Measurements from ENCODE around the gene FOSB. TPM values are rescaled to one million over a fixed set of nuclear protein-coding genes. Genes with fewer than 3 reads are reported as not detected.
"Not testable (repeated sequence)": the region's sequence is repeated elsewhere in the genome, so short reads cannot be mapped to it uniquely, and the experiment has no call there.

The FOSB gene
- total RNA-seq, 4 donors from 2014 or later: 0.60 to 4.9 (median 1.8) TPM

DNA sequence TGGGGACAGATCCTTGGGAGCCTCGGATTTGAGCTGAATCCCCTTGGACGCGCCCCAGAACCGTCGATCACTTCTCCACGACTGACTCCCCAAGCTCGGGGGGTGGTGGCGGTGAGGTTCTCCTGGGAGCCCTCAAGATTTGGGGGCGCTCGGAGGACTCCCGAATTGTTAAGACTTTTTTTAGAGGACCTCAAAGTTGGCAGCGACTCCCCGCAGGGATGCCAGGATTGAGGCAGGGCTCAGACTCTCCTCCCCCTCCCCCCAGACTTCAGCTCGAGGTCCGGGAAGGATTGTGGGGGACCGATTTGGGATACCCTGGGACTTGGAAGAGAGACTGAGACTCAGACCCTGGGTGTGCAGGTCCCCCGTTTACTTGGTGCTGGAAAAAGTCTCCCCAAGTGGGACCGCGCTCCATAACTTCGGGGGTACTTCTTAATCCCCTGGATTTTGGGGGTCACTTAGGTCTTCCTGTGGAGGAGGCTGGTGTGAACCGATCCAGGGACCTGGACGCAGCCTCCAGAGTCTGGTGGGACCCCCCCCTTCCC lies 40.1 kb downstream of the FOSB start:
- Histone ChIP-seq H3K27me3 (no peaks in the 10 kb centered on the region), H3K27ac (peak overlapping the region; percentile 63 to 92 (median 91)), H3K4me3 (peak overlapping the region; percentile 68 to 82 (median 81)), H3K9me3 (no peaks in the 10 kb centered on the region), H3K36me3 (no peaks in the 10 kb centered on the region), H3K4me1 (peaks cover 0 to 44% (median 14%) of the 10 kb centered on the region in 4 donors)
- TF ChIP-seq EP300 (IDR thresholded peaks at IDR 0.05): no peak
- TF ChIP-seq, protein P1, sequence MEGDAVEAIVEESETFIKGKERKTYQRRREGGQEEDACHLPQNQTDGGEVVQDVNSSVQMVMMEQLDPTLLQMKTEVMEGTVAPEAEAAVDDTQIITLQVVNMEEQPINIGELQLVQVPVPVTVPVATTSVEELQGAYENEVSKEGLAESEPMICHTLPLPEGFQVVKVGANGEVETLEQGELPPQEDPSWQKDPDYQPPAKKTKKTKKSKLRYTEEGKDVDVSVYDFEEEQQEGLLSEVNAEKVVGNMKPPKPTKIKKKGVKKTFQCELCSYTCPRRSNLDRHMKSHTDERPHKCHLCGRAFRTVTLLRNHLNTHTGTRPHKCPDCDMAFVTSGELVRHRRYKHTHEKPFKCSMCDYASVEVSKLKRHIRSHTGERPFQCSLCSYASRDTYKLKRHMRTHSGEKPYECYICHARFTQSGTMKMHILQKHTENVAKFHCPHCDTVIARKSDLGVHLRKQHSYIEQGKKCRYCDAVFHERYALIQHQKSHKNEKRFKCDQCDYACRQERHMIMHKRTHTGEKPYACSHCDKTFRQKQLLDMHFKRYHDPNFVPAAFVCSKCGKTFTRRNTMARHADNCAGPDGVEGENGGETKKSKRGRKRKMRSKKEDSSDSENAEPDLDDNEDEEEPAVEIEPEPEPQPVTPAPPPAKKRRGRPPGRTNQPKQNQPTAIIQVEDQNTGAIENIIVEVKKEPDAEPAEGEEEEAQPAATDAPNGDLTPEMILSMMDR (IDR thresholded peaks at IDR 0.05): no peak
- DNase-seq (ENCODE audit: low spot score in 2 of 2): no peak
- WGBS, 2 donors: 0% methylated on average over 14 to 21 of the region's 22 CpGs

DNA sequence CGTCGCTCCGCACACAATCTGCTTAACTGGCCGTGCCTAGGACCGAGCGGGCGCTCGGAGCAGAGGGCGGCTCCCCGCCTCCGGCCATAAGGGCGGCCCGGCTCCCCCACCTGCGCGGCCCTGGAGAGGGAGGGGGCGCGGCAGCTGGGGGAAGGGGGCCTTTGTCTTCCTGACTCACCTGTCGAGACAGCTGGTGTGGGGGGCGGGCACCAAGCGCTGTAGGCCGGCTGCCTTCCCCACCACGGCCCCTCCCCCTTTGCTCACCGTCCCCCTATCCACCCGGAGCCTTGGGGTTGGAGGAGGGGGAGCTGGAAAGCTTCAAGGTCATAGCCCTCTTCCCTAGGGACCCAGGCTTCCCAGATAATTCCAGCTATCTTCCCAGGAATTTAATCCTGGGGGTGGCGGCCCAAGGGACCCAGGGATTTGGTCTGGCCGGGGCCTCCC lies 40.6 kb downstream of the FOSB start:
- H3K9me3 ChIP-seq: no peaks in the 10 kb centered on the region
- no peak for DNase-seq (ENCODE audit: low spot score in 2 of 2)
- WGBS, 2 donors: 0 to 4% methylated on average over 15 to 17 of the region's 26 CpGs
- H3K27me3 ChIP-seq: no peaks in the 10 kb centered on the region
- H3K4me3 ChIP-seq: peak overlapping the region; percentile 68 to 82 (median 81)
- peak overlapping the region; percentile 63 to 92 (median 91) for H3K27ac ChIP-seq
- H3K4me1 ChIP-seq: peaks cover 0 to 49% (median 17%) of the 10 kb centered on the region in 4 donors
- TF ChIP-seq EP300 (IDR thresholded peaks at IDR 0.05) (no peak), POLR2A (IDR thresholded peaks at IDR 0.05) (no peak)
- TF ChIP-seq, protein P1 (IDR thresholded peaks at IDR 0.05): no peak
- no peaks in the 10 kb centered on the region for H3K36me3 ChIP-seq

DNA sequence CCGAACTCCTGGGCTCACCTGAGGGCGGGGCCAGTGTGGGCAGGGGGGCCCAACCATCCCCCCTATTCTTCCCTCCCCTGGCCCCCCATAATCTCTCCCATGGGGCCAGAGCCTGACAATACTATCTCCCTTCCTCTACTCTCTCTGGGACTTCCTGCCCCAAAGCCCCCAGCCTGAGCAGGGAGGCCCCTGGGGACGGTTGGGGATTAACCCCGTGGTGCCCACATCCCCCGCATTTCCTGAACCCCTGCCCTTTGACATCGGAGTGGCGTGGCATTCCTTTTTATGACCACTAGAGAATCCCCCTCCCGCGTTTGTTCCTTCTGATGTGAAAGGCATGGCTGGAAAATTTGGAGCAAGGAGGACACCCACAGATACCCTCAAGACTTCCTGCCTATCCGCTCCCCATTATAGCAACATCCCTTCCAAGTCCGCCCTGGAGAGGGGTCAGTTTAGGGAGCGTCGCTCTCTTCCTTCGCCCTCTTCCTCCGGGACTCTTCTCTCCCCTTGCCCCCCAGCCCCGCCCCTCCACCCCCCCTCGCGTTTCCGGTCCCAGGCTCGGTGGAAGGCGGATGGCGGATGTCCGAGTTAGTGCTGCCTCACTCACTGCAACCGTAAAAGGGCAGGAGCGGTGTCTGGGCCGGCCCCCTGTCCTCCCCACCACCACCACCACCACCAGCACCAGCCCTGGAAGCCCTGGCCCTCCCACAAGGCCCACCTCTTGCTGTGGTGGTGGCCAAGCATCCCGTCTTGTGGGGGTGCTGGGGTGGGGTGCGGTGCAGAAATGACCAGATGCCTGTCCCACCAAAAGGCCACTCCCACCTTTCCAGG lies 41.3 kb downstream of the FOSB start:
- 1 to 3% methylated on average over 27 of the region's 28 CpGs for WGBS, 2 donors
- H3K9me3 ChIP-seq: no peaks in the 10 kb centered on the region
- TF ChIP-seq, protein P1 (IDR thresholded peaks at IDR 0.05): peak in 1 of 5 experiments; percentile 18
- TF ChIP-seq EP300 (IDR thresholded peaks at IDR 0.05): peak in 1 of 2 donors; percentile 34
- TF ChIP-seq POLR2A (IDR thresholded peaks at IDR 0.05): no peak
- H3K36me3 ChIP-seq: no peaks in the 10 kb centered on the region
- H3K4me3 ChIP-seq: peak overlapping the region; percentile 68 to 82 (median 81)
- no peaks in the 10 kb centered on the region for H3K27me3 ChIP-seq
- peak overlapping the region; percentile 63 to 92 (median 91) for H3K27ac ChIP-seq
- H3K4me1 ChIP-seq: peaks cover 0 to 56% (median 23%) of the 10 kb centered on the region in 4 donors
- DNase-seq (ENCODE audit: low spot score in 2 of 2): peak in 1 of 2 donors; percentile 61

DNA sequence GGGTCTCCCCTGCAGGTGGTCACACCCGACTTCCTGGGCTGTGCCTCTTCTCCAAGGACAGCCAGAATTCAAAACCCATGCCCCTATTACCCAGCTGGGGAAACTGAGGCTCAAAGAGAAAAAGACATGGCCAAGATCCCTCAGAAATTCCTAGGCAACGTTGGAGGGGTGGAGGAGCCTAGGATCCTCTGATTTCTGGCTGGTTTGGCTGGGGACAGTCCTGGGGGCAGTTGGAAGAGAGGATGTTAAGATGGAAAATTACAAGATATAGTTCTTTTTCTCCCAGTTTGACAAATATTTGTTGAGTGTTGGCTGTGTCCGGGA lies 41.9 kb downstream of the FOSB start:
- TF ChIP-seq POLR2A (IDR thresholded peaks at IDR 0.05) (no peak), EP300 (IDR thresholded peaks at IDR 0.05) (no peak)
- TF ChIP-seq, protein P1 (IDR thresholded peaks at IDR 0.05): no peak
- H3K36me3 ChIP-seq: no peaks in the 10 kb centered on the region
- WGBS, 2 donors: 7 to 10% methylated on average over 3 of the region's 3 CpGs
- peak overlapping the region; percentile 68 to 82 (median 81) for H3K4me3 ChIP-seq
- H3K9me3 ChIP-seq: no peaks in the 10 kb centered on the region
- DNase-seq (ENCODE audit: low spot score in 2 of 2): no peak
- H3K4me1 ChIP-seq: peaks cover 0 to 62% (median 29%) of the 10 kb centered on the region in 4 donors
- H3K27ac ChIP-seq: peak overlapping the region; percentile 50 to 92 (median 91)
- no peaks in the 10 kb centered on the region for H3K27me3 ChIP-seq

DNA sequence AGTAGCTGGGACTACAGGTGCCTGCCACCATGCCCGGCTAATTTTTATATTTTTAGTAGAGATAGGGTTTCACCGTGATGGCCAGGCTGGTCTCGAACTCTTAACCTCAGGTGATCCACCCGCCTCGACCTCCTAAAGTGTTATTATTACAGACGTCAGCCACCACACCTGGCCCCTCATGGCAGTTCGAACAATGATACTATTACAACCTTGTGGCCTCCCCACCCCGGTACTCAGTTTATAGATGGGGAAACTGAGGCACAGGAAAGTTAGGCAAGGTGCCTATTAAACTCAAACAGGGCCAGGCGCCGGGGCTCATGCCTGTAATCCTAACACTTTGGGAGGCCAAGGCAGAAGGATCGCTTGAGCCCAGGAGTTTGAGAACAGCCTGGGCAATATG lies 42.6 kb downstream of the FOSB start:
- not testable (repeated sequence) for H3K9me3 ChIP-seq; H3K4me3 ChIP-seq; H3K36me3 ChIP-seq; H3K27me3 ChIP-seq; DNase-seq (ENCODE audit: low spot score in 2 of 2)
- H3K4me1 ChIP-seq: peaks cover 0 to 68% (median 34%) of the 10 kb centered on the region in 4 donors
- 83 to 84% methylated on average over 11 of the region's 11 CpGs for WGBS, 2 donors
- H3K27ac ChIP-seq: peak overlapping the region in 2 of 4 donors; percentile 90 to 92

All from tibial nerve (tissue), 4 donors.